ENCODE data around the gene PPP6R1.

The PPP6R1 gene

DNA sequence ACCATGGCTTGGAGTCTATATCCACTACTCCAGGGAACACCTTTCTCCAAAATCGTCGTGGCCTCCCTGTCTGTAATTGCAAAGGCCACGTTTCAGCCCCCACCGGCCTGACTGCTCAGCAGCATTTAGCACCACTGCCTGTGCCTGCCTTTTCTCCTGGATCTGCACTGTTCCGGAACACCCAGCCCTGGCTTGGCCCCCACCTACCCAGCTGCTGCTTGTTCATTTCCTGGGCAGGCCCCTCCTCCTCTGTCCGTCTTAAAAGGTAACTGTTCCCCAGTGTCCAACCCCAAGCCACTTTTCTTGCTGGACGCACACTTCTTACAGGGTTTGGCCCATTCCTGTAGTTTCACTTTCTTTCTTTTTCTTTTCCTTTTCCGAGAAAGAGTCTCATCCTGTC is 70.2 kb downstream of the PPP6R1 start:
- in situ Hi-C loops (cut with HindIII; ENCODE audit: low pct_ligation_motif_present, low sequenced_read_pairs): no loop called here
- Histone ChIP-seq H3K4me3 (ENCODE audit: low read depth, low read length) (no peak overlapping the region), H3K27ac (peak overlapping the region; percentile 77), H3K27me3 (replicated peaks) (no peaks in the 10 kb centered on the region), H3K36me3 (replicated peaks) (no peaks in the 10 kb centered on the region)
- TF ChIP-seq, protein P1, sequence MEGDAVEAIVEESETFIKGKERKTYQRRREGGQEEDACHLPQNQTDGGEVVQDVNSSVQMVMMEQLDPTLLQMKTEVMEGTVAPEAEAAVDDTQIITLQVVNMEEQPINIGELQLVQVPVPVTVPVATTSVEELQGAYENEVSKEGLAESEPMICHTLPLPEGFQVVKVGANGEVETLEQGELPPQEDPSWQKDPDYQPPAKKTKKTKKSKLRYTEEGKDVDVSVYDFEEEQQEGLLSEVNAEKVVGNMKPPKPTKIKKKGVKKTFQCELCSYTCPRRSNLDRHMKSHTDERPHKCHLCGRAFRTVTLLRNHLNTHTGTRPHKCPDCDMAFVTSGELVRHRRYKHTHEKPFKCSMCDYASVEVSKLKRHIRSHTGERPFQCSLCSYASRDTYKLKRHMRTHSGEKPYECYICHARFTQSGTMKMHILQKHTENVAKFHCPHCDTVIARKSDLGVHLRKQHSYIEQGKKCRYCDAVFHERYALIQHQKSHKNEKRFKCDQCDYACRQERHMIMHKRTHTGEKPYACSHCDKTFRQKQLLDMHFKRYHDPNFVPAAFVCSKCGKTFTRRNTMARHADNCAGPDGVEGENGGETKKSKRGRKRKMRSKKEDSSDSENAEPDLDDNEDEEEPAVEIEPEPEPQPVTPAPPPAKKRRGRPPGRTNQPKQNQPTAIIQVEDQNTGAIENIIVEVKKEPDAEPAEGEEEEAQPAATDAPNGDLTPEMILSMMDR (IDR thresholded peaks at IDR 0.05; ENCODE audit: low read depth, low read length, missing control alignments): no peak
- DNase-seq: no peak

GRCh38 chr19:55186080-55186479 is 72.7 kb downstream of the PPP6R1 start:
- no peak for DNase-seq
- TF ChIP-seq, protein P1 (IDR thresholded peaks at IDR 0.05; ENCODE audit: low read depth, low read length, missing control alignments): no peak
- Histone ChIP-seq H3K27ac (no peak overlapping the region), H3K36me3 (replicated peaks) (no peaks in the 10 kb centered on the region), H3K27me3 (replicated peaks) (no peaks in the 10 kb centered on the region), H3K4me3 (ENCODE audit: low read depth, low read length) (no peak overlapping the region)
- in situ Hi-C loops (cut with HindIII; ENCODE audit: low pct_ligation_motif_present, low sequenced_read_pairs): no loop called here

DNA sequence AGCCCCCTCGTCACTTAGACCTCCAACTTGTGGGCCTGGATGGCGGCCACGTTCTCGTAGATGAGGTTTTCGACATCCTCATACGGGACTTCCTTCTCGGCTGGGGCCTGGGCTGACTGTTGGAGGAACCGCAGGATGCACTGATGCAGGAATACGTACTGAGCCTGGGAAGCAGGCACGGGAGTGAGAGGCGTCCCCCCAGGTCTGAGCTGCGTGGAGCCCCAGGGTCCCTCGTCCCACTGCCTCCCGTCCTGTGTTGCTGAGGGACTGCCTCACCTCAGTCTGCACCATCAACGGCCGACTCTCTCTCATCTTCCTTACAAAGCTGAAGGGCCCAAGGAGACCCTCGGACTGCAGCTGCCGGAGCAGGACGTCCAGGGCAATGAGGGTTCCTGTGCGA is 77.1 kb downstream of the PPP6R1 start:
- no peak overlapping the region for H3K4me3 ChIP-seq (ENCODE audit: low read depth, low read length)
- in situ Hi-C loops (cut with HindIII; ENCODE audit: low pct_ligation_motif_present, low sequenced_read_pairs): no loop called here
- H3K36me3 ChIP-seq (replicated peaks): no peaks in the 10 kb centered on the region
- TF ChIP-seq, protein P1 (IDR thresholded peaks at IDR 0.05; ENCODE audit: low read depth, low read length, missing control alignments): no peak
- no peak for DNase-seq
- peaks cover 5% of the 10 kb centered on the region for H3K27me3 ChIP-seq (replicated peaks)
- no peak overlapping the region for H3K27ac ChIP-seq

All from brain microvascular endothelial cell (primary cell).